Upper lobe of right lung (tissue), 1 donor: Measurements from ENCODE around the gene TMEM161B. TPM values are rescaled to one million over a fixed set of nuclear protein-coding genes. Genes with fewer than 3 reads are reported as not detected.

Source experiments
- ATAC-seq: fragments of 200-7000 bp; cut with Tn5 transposase; one replicate; pipeline ENCODE4 v1.9.1; 2020; ENCODE audit warnings: mild to moderate bottlenecking, moderate library complexity
- DNase-seq: peaks from one replicate; pipeline ENCODE4 v3.0.0-alpha.2; 2020
- H3K27ac ChIP-seq: fragments of 200-600 bp; one replicate; pipeline ENCODE4 v1.8.0; 2022
- H3K27me3 ChIP-seq: fragments of 200-600 bp; one replicate; pipeline ENCODE4 v1.8.0; 2022; ENCODE audit warnings: mild to moderate bottlenecking
- H3K36me3 ChIP-seq: fragments of 200-600 bp; one replicate; pipeline ENCODE4 v1.8.0; 2022
- H3K4me1 ChIP-seq: fragments of 200-600 bp; one replicate; pipeline ENCODE4 v1.8.0; 2022
- H3K4me3 ChIP-seq: fragments of 200-600 bp; one replicate; pipeline ENCODE4 v1.8.0; 2022; ENCODE audit warnings: mild to moderate bottlenecking
- H3K9me3 ChIP-seq: fragments of 200-600 bp; one replicate; pipeline ENCODE4 v1.8.0; 2022
- intact Hi-C: fragments of 100-400 bp; cut with DNase I; formaldehyde crosslinking; loops from one replicate; pipeline ENCODE4 v1.11.0; 2022
- total RNA-seq: library from RNA; stranded (reverse); fragmentation: NEBNext Ultra II Directional; extraction: Animal tissue kit (Norgen Biotek cat#: 25700); gene quantifications from one replicate; pipeline ENCODE4 v1.2.1, GENCODE V29; 2021
- TF ChIP-seq, protein P1 (sequence below): fragments of 200-600 bp; IDR thresholded peaks from one replicate; pipeline ENCODE4 v1.8.0; 2022; ENCODE audit warnings: antibody characterized with exemption
- donor health status: DM: no; HTN: yes; CAD: no; lungs with severe emphysema.

The TMEM161B gene
- total RNA-seq, 1 donor from 2014 or later, result 23.5 TPM

DNA sequence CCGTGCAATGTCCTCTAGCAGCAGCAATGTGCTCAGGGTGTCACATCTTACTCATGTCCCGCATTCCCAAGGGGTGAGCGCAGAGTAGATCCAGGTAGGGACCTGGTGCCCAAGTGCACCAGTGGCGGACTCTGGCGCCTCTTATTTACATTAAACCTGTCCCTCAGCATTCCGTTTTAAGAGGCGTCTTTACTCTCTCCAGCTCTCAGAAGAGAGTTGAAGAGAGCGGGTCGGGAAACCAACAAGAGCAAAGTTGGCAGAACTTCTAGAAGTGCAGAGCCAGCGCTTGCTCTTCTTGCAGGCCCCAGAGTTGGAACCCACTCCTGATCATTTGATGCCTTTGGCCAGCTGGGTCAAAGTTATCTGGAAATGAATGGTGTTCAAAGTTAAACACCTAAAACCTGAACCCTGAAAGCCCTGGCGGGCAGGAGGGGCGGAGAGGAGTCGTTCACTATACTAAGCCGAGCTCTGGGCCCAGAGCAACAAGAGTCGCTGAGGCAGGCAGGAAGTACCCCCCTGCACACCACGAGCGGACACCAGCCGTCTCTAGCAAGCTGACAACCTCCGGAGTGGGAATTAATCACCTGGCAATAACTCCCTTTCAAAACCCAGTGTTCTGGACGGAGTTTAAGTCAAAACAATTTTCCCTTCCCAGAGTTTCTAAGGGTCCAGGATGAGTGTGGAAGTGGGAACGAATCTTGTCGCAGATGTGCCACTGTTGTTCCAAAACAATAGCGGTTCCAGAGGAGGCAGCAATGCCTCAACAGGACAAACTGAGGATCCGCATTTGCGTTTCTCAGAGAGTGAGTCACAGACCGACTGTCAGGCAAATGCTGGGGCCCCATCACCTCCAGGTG, 122.8 kb downstream of the TMEM161B start:
- ATAC-seq (peak; percentile 73), DNase-seq (peak; percentile 75)
- intact Hi-C loops, result no loop called here
- no peaks in the 10 kb centered on the region for H3K36me3 ChIP-seq
- H3K27me3 ChIP-seq, result peaks cover 16% of the 10 kb centered on the region
- TF ChIP-seq, protein P1, sequence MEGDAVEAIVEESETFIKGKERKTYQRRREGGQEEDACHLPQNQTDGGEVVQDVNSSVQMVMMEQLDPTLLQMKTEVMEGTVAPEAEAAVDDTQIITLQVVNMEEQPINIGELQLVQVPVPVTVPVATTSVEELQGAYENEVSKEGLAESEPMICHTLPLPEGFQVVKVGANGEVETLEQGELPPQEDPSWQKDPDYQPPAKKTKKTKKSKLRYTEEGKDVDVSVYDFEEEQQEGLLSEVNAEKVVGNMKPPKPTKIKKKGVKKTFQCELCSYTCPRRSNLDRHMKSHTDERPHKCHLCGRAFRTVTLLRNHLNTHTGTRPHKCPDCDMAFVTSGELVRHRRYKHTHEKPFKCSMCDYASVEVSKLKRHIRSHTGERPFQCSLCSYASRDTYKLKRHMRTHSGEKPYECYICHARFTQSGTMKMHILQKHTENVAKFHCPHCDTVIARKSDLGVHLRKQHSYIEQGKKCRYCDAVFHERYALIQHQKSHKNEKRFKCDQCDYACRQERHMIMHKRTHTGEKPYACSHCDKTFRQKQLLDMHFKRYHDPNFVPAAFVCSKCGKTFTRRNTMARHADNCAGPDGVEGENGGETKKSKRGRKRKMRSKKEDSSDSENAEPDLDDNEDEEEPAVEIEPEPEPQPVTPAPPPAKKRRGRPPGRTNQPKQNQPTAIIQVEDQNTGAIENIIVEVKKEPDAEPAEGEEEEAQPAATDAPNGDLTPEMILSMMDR, result no peak
- peak overlapping the region; percentile 66 for H3K27ac ChIP-seq
- H3K4me1 ChIP-seq, result peaks cover 18% of the 10 kb centered on the region
- no peaks in the 10 kb centered on the region for H3K9me3 ChIP-seq
- H3K4me3 ChIP-seq, result peak overlapping the region; percentile 27

DNA sequence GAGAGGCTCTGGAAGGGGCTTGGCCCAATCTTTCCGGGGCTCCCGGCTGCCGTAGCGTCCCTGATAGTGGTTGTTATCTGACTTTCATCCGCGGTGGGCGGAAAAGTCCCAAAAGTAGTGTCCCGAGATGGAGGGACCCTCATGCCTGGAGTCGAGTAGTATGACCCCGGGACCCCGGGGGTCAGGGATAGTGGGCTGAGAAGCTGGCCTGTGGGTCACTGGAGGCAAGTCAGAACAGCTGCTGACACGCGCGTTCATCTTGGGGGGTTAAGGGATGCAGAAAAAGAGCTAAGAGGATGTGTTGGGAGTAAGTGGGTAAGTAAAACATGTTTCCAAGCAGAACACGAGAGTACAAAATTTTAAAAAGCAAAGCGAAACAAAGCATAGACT, 123.4 kb downstream of the TMEM161B start:
- TF ChIP-seq, protein P1, result no peak
- Histone ChIP-seq H3K36me3 (no peaks in the 10 kb centered on the region), H3K27ac (peak overlapping the region; percentile 66), H3K27me3 (peaks cover 16% of the 10 kb centered on the region), H3K4me1 (peaks cover 23% of the 10 kb centered on the region), H3K9me3 (no peaks in the 10 kb centered on the region), H3K4me3 (peak overlapping the region; percentile 27)
- no peak for ATAC-seq
- no peak for DNase-seq
- intact Hi-C loops, result no loop called here
